ENCODE measurements around the gene GRK6. TPM values are rescaled to one million over a fixed set of nuclear protein-coding genes. Genes with fewer than 3 reads are reported as not detected.

Gene GRK6
- total RNA-seq, 1 experiment from 2014 or later, result 82.3 TPM

- peaks cover 20% of the 10 kb centered on the region for H3K79me2 ChIP-seq (ENCODE audit: low read depth)
- ChIA-PET CTCF (no interaction called here), POLR2A (ENCODE audit: unreplicated experiment) (interaction anchor here (0.6 kb wide), 1 partner anchor 233 kb away, joined by 8 read pairs; no protein-coding TSS in a partner anchor)
- peaks cover 4% of the 10 kb centered on the region; the same call in 1 of the 2 replicates for H3K36me3 ChIP-seq (ENCODE audit: low read depth)
- intact Hi-C loops (cut with micrococcal nuclease; ENCODE audit: unreplicated experiment), result no loop called here
- TF ChIP-seq EZH2 (IDR thresholded peaks at IDR 0.05; ENCODE audit: low read depth) (no peak), CTCF (conservative IDR thresholded peaks at IDR 0.05) (no peak)
- H3K9me2 ChIP-seq (ENCODE audit: insufficient read depth), result no peaks in the 10 kb centered on the region
- no peak overlapping the region for H3K27ac ChIP-seq
- no peaks in the 10 kb centered on the region for H3K27me3 ChIP-seq (ENCODE audit: insufficient read depth, low read depth)
- no peak overlapping the region for H2AFZ ChIP-seq
- peaks cover 24% of the 10 kb centered on the region; the same call in 1 of the 2 replicates for H3F3A ChIP-seq (ENCODE audit: insufficient read depth, low read depth)
- no peak overlapping the region for H3K4me2 ChIP-seq
- H3K4me3 ChIP-seq, result no peak overlapping the region
- H3K4me1 ChIP-seq (replicated peaks; ENCODE audit: insufficient read depth), result peaks cover 14% of the 10 kb centered on the region
- BruUV-seq (replicated peaks), result no TSS peak
- no peak for DNase-seq
- no peaks in the 10 kb centered on the region for H3K9me3 ChIP-seq (ENCODE audit: insufficient read depth, low read depth)
- H4K20me1 ChIP-seq (ENCODE audit: insufficient read depth), result no peaks in the 10 kb centered on the region
Measured at GRCh38 chr5:177489119-177489716, 62.7 kb downstream of the GRK6 start.

DNA sequence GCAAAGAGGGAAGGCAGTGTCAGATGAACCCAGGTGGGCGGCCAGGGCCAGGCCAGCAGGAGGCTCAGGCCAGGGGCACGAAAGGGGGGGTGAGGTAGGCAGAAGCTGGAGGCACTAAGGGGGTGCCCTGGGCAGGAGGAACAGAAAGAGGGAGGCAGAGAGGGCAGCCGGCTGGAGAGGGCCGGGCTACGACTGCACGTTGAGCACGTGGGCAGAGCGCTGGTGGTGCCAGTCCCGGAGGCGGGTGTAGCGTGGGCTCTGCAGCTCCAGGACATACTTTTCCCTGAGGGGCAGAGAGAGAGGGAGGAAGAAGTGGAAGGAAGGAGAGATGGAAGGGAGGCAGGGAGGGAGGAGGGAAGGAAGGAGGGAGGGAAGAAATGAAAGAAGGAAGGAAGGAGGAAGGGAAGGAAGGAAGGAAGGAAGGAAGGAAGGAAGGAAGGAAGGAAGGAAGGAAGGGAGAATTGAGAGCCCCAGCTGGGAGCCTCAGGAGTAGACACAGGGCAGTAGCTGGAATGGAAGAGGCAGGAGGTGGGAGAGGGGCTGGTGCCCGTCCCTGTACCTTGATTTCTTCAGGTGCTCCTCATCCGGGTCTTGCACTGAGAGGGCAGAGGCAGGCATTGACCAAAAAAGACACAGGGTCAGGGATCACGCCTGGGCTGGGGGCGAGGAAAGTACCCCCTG lies 64.0 kb downstream of the GRK6 start:
- no peak for DNase-seq
- POLR2A ChIA-PET (ENCODE audit: unreplicated experiment), result no interaction called here
- H4K20me1 ChIP-seq (ENCODE audit: insufficient read depth), result no peaks in the 10 kb centered on the region
- H3F3A ChIP-seq (ENCODE audit: insufficient read depth, low read depth), result peaks cover 32% of the 10 kb centered on the region; the same call in 1 of the 2 replicates
- H3K4me2 ChIP-seq, result no peak overlapping the region
- no peak overlapping the region for H2AFZ ChIP-seq
- peaks cover 26% of the 10 kb centered on the region for H3K4me1 ChIP-seq (replicated peaks; ENCODE audit: insufficient read depth)
- H3K36me3 ChIP-seq (ENCODE audit: low read depth), result peaks cover 4% of the 10 kb centered on the region; the same call in 1 of the 2 replicates
- no peaks in the 10 kb centered on the region for H3K9me2 ChIP-seq (ENCODE audit: insufficient read depth)
- H3K4me3 ChIP-seq, result no peak overlapping the region
- BruUV-seq (replicated peaks), result no TSS peak
- intact Hi-C loops (cut with micrococcal nuclease; ENCODE audit: unreplicated experiment), result no loop called here
- no peak for TF ChIP-seq CTCF (conservative IDR thresholded peaks at IDR 0.05)
- TF ChIP-seq EZH2 (IDR thresholded peaks at IDR 0.05; ENCODE audit: low read depth), result no peak
- H3K27ac ChIP-seq, result no peak overlapping the region
- CTCF ChIA-PET, result no interaction called here
- no peaks in the 10 kb centered on the region for H3K27me3 ChIP-seq (ENCODE audit: insufficient read depth, low read depth)
- peaks cover 27% of the 10 kb centered on the region for H3K79me2 ChIP-seq (ENCODE audit: low read depth)
- no peaks in the 10 kb centered on the region for H3K9me3 ChIP-seq (ENCODE audit: insufficient read depth, low read depth)

DNA sequence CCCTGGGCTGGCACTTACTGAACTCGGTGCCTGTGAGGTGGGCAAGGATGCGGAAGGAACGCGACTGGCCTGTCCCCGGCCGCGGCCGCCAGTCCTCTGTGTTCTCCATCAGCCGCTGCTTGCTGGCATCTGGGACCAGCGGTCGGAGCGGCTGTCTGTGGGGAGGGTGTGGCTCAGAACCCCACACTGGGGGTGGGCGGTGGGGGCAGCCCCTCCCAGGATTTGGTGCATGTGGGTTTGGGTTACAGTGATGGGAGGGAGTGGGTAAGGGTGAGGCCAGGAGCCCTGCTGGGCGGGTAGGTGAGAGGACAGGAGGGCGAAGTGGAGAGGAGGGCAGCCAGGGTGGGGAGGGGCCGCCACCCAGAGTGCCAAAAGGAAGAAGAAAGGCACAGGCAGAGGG lies 64.5 kb downstream of the GRK6 start:
- H4K20me1 ChIP-seq (ENCODE audit: insufficient read depth), result no peaks in the 10 kb centered on the region
- no peaks in the 10 kb centered on the region for H3K27me3 ChIP-seq (ENCODE audit: insufficient read depth, low read depth)
- no peak overlapping the region for H3K4me3 ChIP-seq
- H3K4me2 ChIP-seq, result no peak overlapping the region
- H2AFZ ChIP-seq, result no peak overlapping the region
- peaks cover 37% of the 10 kb centered on the region; the same call in 1 of the 2 replicates for H3F3A ChIP-seq (ENCODE audit: insufficient read depth, low read depth)
- H3K79me2 ChIP-seq (ENCODE audit: low read depth), result peaks cover 33% of the 10 kb centered on the region
- intact Hi-C loops (cut with micrococcal nuclease; ENCODE audit: unreplicated experiment), result no loop called here
- no peaks in the 10 kb centered on the region for H3K9me2 ChIP-seq (ENCODE audit: insufficient read depth)
- TF ChIP-seq EZH2 (IDR thresholded peaks at IDR 0.05; ENCODE audit: low read depth) (no peak), CTCF (conservative IDR thresholded peaks at IDR 0.05) (no peak)
- DNase-seq, result no peak
- H3K36me3 ChIP-seq (ENCODE audit: low read depth), result peaks cover 4% of the 10 kb centered on the region; the same call in 1 of the 2 replicates
- peaks cover 32% of the 10 kb centered on the region for H3K4me1 ChIP-seq (replicated peaks; ENCODE audit: insufficient read depth)
- CTCF ChIA-PET, result no interaction called here
- POLR2A ChIA-PET (ENCODE audit: unreplicated experiment), result no interaction called here
- no peaks in the 10 kb centered on the region for H3K9me3 ChIP-seq (ENCODE audit: insufficient read depth, low read depth)
- H3K27ac ChIP-seq, result no peak overlapping the region
- BruUV-seq (replicated peaks), result no TSS peak
